Activated naive CD8-positive, alpha-beta T cell treated with anti-CD3 and anti-CD28 coated beads, Interleukin-2, amount 50 U/mL, for 24 hours (primary cell): ENCODE results near the gene MRAS.
A peak's percentile ranks its signal among the peaks of the same experiment; 100 is the strongest.
"Not testable (repeated sequence)": the region's sequence is repeated elsewhere in the genome, so short reads cannot be mapped to it uniquely, and the experiment has no call there.

ENCODE experiments used
- ATAC-seq: fragments of 150-1000 bp; cut with Tn5 transposase; one replicate; pipeline ENCODE4 v1.10.0; 2021
- DNase-seq: peaks from one replicate; pipeline ENCODE4 v3.0.0; 2021
- H3K27ac Mint-ChIP-seq: one replicate; pipeline ENCODE4 v1.8.0; 2021; ENCODE audit warnings: mild to moderate bottlenecking, mixed read lengths
- H3K27me3 Mint-ChIP-seq: one replicate; pipeline ENCODE4 v1.8.0; 2021; ENCODE audit warnings: mixed read lengths
- H3K36me3 Mint-ChIP-seq: one replicate; pipeline ENCODE4 v1.8.0; 2021; ENCODE audit warnings: low read depth, mixed read lengths
- H3K4me1 Mint-ChIP-seq: one replicate; pipeline ENCODE4 v1.8.0; 2021; ENCODE audit warnings: mixed read lengths
- H3K4me3 Mint-ChIP-seq: one replicate; pipeline ENCODE4 v1.8.0; 2021; ENCODE audit warnings: mild to moderate bottlenecking, moderate library complexity, mixed read lengths
- H3K9me3 Mint-ChIP-seq: one replicate; pipeline ENCODE4 v1.8.0; 2021; ENCODE audit warnings: mixed read lengths

The MRAS gene

DNA sequence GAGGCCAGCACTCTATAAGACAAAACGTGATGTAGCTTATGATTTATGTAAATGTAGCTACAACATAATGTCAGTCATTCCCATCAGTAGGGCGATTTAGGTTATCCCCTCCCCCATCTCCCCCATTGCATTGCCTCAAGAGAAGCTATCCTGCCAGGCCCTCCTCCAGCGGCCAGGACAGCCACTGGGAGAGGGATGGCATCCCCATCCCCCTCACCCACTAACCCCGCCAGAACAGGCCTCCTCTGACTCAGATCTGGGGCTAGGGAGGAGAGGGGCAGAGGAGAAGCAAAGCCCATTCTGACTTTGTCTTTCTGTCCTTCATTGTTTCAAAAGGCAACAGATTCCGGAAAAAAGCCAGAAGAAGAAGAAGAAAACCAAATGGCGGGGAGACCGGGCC, 53.5 kb downstream of the MRAS start:
- no peak overlapping the region for H3K27ac Mint-ChIP-seq
- no peaks in the 10 kb centered on the region for H3K36me3 Mint-ChIP-seq
- H3K4me1 Mint-ChIP-seq: no peaks in the 10 kb centered on the region
- no peak overlapping the region for H3K4me3 Mint-ChIP-seq
- DNase-seq: no peak
- no peak for ATAC-seq
- no peaks in the 10 kb centered on the region for H3K9me3 Mint-ChIP-seq
- peaks cover 2% of the 10 kb centered on the region for H3K27me3 Mint-ChIP-seq

DNA sequence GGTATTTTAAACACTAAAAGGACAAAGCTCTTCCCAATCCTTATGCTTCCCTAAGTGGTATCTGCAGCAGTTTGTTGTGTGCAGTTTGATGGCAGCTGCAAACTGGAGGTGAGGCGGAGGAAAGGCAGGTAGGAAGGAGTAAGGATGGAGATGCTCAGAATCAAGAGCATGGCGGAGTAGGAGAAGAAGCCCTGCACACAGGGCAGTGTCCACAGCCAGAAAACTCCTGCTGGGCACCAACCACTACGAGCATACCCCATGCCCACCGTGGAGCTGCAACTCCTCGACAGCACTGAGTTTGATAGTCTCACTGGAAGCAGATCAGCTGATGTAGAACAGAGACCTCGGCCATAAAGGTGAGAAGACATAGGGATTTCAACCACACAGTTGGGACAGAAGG, 55.7 kb downstream of the MRAS start:
- no peaks in the 10 kb centered on the region for H3K4me1 Mint-ChIP-seq
- H3K27me3 Mint-ChIP-seq: peaks cover 2% of the 10 kb centered on the region
- H3K4me3 Mint-ChIP-seq: no peak overlapping the region
- no peak for ATAC-seq
- no peaks in the 10 kb centered on the region for H3K9me3 Mint-ChIP-seq
- H3K36me3 Mint-ChIP-seq: no peaks in the 10 kb centered on the region
- no peak overlapping the region for H3K27ac Mint-ChIP-seq
- DNase-seq: no peak

DNA sequence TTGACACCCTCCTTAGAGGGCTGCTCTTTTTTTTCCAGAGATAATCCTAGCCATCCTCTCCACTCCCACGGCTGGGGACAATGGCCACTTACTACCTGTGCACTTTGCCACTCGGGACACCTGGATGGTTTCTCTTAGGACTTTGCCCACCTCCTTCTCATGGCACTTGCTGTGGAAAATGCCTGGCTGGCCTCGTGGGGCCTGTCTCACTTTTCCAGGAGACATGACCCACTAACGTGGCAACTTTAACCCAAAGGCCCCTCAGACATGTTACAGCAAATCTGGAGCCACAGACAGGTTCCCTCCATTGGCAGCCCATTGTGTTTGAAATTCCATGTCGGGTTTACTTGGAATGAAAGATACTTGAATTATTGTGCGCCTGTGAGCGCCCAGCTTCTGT, 56.6 kb downstream of the MRAS start:
- H3K4me3 Mint-ChIP-seq: no peak overlapping the region
- DNase-seq: no peak
- no peaks in the 10 kb centered on the region for H3K36me3 Mint-ChIP-seq
- no peak overlapping the region for H3K27ac Mint-ChIP-seq
- H3K4me1 Mint-ChIP-seq: no peaks in the 10 kb centered on the region
- H3K9me3 Mint-ChIP-seq: no peaks in the 10 kb centered on the region
- peaks cover 2% of the 10 kb centered on the region for H3K27me3 Mint-ChIP-seq
- no peak for ATAC-seq

DNA sequence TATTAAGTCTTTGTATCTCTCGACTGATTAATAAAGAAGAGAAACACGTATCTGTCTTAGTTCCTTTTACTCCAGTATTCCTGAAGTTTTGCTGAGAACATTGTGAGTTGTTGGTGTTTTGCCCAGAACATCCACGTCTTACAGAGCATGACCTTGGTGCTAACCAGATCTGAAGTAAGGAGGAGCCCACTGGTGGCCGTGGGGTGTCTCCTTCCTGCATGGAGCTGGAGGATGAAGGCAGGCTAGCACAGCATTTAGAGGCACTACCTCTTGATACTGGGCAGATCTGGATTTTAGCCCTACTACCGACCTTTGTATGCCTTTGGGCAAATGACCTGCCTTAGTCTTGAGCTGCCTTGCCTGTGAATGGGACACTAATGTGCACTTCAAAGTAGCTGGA, 57.1 kb downstream of the MRAS start:
- Mint-ChIP-seq H3K9me3 (no peaks in the 10 kb centered on the region), H3K4me3 (no peak overlapping the region), H3K36me3 (no peaks in the 10 kb centered on the region), H3K27me3 (peaks cover 2% of the 10 kb centered on the region), H3K27ac (no peak overlapping the region), H3K4me1 (no peaks in the 10 kb centered on the region)
- no peak for DNase-seq
- ATAC-seq: no peak

DNA sequence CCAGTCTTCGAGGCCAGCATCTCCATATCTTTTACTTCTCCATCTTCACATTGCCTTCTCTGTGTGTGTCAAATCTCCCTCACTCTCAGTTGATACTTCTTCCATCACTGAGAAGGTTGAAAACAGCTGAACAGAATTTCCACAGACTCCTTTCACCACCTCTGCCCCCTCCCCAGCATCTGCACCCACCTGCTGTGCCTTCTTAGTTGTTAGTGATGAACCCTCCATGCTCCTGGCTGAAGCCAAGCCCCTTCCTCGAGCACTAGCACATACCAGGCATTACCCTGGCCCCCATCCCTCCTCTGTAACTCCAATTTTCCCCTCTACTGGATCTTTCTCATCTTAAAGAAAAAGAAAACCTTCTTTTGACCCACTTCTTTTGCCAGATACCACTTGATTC, 58.2 kb downstream of the MRAS start:
- Mint-ChIP-seq H3K4me3 (no peak overlapping the region), H3K27ac (no peak overlapping the region), H3K36me3 (no peaks in the 10 kb centered on the region), H3K27me3 (peaks cover 2% of the 10 kb centered on the region), H3K9me3 (no peaks in the 10 kb centered on the region), H3K4me1 (no peaks in the 10 kb centered on the region)
- ATAC-seq (no peak), DNase-seq (no peak)

DNA sequence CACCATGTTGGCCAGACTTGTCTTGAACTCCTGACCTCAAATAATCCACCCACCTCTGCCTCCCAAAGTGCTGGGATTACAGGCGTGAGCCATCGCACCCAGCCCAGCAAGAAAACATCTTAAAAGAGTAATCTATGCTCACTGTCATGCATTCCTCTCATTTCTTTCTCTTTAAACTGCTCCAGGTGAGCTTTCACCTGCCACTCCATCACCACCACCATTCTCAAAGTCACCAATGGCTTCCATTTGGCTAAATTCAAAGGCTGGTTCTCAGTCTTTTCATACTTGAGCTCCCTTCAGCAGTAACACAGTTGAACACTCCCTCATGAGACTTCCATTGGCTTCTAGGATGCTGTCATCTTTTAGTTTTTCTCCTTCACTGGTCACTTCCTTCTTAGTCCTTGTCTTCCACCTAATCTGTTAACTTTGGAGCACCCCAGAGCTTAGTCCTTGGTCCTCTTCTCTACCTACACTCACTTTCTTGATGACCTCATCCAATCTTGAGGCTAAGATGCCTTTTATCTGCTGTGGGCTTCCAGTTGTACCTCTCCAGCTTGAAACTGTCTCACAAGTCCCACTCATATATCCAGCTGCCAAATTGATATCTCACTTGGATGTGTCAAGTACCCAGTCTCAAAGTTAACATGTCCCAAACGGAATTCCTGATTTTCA, 59.0 kb downstream of the MRAS start:
- no peak for DNase-seq
- no peak for ATAC-seq
- Mint-ChIP-seq H3K27ac (no peak overlapping the region), H3K36me3 (no peaks in the 10 kb centered on the region), H3K27me3 (peaks cover 2% of the 10 kb centered on the region), H3K4me1 (no peaks in the 10 kb centered on the region), H3K4me3 (no peak overlapping the region), H3K9me3 (no peaks in the 10 kb centered on the region)

DNA sequence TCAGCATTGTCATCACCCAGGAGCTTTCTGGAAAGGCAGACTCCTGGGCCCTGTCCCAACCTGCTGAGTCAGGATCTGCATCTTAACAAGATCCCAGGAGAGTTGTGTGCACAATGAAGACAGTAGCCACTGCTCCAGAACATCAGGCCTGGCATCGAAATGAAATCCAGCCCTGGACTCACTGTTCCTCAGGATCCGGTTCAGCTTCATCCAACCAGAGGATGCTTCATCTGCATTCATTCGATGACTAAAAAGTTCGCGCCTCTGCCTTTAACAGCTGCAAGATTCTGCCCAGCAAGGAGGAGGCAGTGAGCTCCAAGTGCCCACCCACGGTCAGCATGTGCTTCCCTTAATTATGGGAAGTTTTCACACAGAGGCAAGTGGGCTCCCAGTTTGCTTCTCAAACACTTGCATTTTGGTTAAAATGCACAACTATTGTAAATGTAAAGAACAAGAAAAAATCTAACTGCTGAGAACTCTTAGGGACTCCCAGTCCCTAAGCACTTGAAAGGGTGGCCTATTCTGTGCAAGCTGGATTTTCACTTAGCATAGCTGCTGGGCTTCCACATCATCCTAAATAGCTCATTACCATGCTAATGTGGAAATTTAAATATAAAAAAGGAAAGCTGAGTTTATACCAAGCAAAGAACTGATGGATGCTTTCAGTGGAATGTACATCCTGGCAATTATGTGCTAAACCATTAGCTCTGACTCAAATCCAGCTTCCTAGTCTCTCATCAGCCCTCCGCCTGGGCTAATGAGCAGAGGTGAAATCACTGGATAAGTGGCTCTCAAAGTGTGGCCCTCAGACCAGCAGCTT, 60.6 kb downstream of the MRAS start:
- ATAC-seq: no peak
- no peak for DNase-seq
- H3K4me3 Mint-ChIP-seq: no peak overlapping the region
- H3K36me3 Mint-ChIP-seq: no peaks in the 10 kb centered on the region
- H3K27me3 Mint-ChIP-seq: peaks cover 2% of the 10 kb centered on the region
- H3K27ac Mint-ChIP-seq: no peak overlapping the region
- H3K4me1 Mint-ChIP-seq: peaks cover 8% of the 10 kb centered on the region
- H3K9me3 Mint-ChIP-seq: no peaks in the 10 kb centered on the region

DNA sequence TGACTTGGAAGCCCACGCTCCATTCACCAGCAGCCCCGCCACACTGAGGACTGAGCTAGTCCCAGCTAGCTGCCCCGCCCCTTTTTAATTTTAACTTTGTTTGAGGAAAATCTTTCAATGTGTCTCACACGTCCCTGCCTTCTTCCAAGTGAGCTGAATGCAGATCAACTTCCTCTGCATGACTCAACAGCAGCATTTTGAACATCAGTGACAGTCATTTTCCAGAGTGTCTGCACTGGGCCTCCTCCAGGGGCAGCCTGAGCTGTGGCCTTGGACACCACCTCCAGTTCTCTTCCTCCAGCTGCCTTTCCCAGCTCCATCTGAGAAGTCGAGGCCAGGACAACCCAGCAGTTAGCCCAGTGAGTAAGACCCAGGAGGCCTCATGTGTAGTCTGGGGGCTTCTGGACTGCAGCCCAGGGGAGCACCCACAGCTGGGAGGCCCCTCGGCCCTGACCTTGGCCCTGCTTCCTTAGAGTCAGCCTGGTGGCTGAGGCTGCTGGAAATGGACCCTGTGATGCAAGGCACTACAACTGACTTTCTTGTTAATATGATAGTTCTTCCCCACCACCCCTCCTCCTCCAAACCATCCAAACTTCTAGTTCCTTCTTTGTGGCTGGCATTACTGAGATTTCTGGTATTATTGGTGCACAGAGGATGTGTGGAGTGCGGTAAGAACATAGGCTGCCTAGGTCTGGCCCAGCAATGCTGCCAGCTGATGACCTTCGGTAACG, 64.6 kb downstream of the MRAS start:
- no peaks in the 10 kb centered on the region for H3K36me3 Mint-ChIP-seq
- no peak overlapping the region for H3K27ac Mint-ChIP-seq
- ATAC-seq: peak; percentile 78
- H3K9me3 Mint-ChIP-seq: no peaks in the 10 kb centered on the region
- peaks cover 8% of the 10 kb centered on the region for H3K4me1 Mint-ChIP-seq
- H3K4me3 Mint-ChIP-seq: no peak overlapping the region
- H3K27me3 Mint-ChIP-seq: peaks cover 15% of the 10 kb centered on the region
- DNase-seq: peak; percentile 4

DNA sequence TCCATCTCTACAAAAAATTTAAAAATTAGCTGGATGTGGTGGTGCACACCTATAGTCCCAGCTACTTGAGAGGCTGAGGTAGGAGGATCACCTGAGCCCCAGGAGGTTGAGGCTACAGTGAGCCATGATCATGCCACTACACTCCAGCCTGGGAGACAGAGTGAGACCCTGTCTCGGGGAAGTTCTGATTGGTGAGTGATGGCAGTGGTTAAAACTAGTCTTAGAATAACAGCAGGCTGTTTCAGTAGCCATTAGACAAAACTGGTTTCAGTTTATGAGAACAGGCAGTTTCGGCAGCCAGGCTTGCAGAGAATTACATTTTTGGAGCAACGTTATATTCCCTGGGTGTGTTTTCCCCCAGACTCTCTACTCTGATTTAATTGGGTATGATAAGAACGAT, 67.9 kb downstream of the MRAS start:
- H3K9me3 Mint-ChIP-seq, H3K36me3 Mint-ChIP-seq, H3K4me3 Mint-ChIP-seq, DNase-seq, H3K4me1 Mint-ChIP-seq, H3K27ac Mint-ChIP-seq, ATAC-seq: not testable (repeated sequence)
- peaks cover 20% of the 10 kb centered on the region for H3K27me3 Mint-ChIP-seq

DNA sequence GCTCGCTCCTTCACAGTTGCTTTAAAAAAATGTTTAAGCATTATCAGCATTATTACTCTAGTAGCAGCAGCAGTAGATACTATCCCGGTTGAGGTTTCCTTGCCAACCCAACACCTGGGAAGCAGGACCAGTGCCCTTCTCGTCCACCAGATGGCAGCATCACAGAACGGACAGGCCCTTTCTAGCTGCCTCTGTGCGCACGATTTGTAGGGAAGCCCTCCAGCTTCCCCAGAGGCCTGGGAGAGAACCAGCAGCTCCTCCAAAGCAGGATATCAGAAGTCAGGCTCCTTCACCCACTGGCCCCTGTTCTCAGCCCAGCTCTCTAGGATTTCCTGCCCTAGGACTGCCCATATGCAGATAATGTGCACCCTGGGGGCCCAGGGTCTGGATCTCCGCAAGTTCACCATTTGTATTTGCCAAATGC, 69.2 kb downstream of the MRAS start:
- Mint-ChIP-seq H3K4me1 (peaks cover 8% of the 10 kb centered on the region), H3K9me3 (no peaks in the 10 kb centered on the region), H3K27me3 (peaks cover 20% of the 10 kb centered on the region), H3K27ac (no peak overlapping the region), H3K36me3 (no peaks in the 10 kb centered on the region), H3K4me3 (no peak overlapping the region)
- DNase-seq: peak; percentile 69
- peak; percentile 75 for ATAC-seq

DNA sequence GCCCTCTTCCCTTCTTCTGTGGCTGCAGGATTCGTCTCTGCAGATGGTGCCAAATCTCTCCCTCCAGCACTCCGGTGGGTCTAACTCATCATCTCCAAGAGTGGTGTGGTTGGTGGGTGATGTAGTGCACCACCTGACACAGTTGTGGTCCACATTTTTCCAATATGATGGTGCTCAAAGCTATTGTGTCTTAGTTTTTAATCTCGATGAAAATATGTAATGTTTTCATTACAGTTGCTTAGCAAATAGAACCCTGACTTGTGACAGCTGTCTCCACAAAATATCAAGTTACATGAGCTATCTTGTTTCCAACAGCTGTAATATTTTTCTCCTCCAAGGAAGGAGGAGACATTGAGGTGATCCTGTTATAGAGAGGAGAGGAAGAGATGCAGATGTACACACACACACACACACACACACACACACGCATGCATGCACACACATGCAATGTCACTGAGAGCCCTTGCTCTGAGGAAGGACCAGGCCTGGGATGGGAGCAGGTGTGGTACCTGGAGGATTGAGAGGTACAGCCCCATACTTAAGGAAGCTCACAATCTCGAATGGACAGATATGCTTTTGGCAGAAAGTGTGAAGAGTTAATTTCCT, 70.3 kb downstream of the MRAS start:
- no peaks in the 10 kb centered on the region for H3K36me3 Mint-ChIP-seq
- DNase-seq (no peak), ATAC-seq (no peak)
- no peaks in the 10 kb centered on the region for H3K9me3 Mint-ChIP-seq
- H3K27ac Mint-ChIP-seq: no peak overlapping the region
- H3K27me3 Mint-ChIP-seq: peaks cover 20% of the 10 kb centered on the region
- no peak overlapping the region for H3K4me3 Mint-ChIP-seq
- no peaks in the 10 kb centered on the region for H3K4me1 Mint-ChIP-seq

DNA sequence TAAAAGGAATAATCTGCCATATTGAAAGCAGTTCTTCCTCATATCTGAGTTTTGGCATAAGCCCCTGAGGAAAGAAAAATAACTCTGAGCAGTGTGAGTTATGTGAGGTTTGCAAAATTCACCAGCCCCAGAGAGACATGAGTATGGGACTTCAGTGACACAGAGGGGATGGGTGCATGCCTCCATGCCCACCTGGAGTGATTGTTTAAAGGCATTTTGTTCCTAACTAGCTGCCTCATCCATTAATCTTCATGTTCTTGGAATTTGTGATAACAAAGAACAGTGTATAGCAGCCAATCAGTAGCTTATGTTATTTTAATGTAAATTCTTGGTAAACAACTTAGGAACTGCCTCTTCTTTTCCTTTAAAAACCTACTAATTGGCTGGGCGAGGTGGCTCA, 74.9 kb downstream of the MRAS start:
- Mint-ChIP-seq H3K4me1 (no peaks in the 10 kb centered on the region), H3K4me3 (no peak overlapping the region), H3K27me3 (peaks cover 4% of the 10 kb centered on the region), H3K27ac (no peak overlapping the region), H3K9me3 (no peaks in the 10 kb centered on the region), H3K36me3 (no peaks in the 10 kb centered on the region)
- ATAC-seq: no peak
- DNase-seq: no peak

DNA sequence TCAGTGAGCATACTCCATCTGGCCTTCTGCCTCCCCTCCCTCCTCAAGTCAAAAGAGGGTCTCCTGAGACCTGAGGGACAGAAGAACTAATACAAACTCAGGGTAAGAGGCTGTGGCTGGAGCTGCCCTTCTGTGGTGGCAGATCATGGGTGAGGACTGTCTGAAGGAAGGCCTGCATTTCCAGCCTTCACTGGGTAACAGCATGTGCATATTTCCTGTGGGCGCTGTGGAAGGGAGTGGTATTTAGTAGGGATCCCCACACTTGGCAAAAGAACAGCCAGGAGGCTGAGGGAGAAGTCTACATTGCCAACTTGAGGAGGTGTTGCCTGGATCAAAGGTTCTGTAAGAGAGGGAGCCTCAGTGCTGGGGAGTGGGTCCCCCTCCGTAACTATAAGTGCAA, 75.9 kb downstream of the MRAS start:
- Mint-ChIP-seq H3K4me1 (no peaks in the 10 kb centered on the region), H3K27me3 (peaks cover 2% of the 10 kb centered on the region), H3K4me3 (no peak overlapping the region), H3K9me3 (no peaks in the 10 kb centered on the region), H3K27ac (no peak overlapping the region), H3K36me3 (no peaks in the 10 kb centered on the region)
- ATAC-seq: no peak
- DNase-seq: no peak

DNA sequence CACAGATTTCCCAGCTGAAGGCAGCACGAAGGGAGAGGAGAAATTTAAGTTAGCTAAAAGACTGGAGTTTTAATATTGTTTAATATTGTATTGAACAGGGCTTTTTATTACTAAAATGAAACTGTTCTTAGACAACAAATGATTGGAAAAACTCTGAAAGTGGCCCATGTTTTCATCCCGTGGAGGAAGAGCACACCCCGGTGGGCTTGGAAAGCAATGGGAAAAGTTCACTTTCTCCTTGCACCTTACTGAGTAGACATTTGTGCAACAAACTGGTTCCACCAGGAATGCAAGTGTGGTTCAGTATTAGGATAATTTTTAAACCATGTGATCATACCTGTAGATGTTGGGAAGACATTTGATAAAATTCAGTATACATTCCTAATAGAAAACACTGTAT, 77.8 kb downstream of the MRAS start:
- no peaks in the 10 kb centered on the region for H3K4me1 Mint-ChIP-seq
- H3K4me3 Mint-ChIP-seq: no peak overlapping the region
- H3K27ac Mint-ChIP-seq: no peak overlapping the region
- no peak for ATAC-seq
- H3K9me3 Mint-ChIP-seq: no peaks in the 10 kb centered on the region
- no peak for DNase-seq
- H3K27me3 Mint-ChIP-seq: peaks cover 2% of the 10 kb centered on the region
- no peaks in the 10 kb centered on the region for H3K36me3 Mint-ChIP-seq

DNA sequence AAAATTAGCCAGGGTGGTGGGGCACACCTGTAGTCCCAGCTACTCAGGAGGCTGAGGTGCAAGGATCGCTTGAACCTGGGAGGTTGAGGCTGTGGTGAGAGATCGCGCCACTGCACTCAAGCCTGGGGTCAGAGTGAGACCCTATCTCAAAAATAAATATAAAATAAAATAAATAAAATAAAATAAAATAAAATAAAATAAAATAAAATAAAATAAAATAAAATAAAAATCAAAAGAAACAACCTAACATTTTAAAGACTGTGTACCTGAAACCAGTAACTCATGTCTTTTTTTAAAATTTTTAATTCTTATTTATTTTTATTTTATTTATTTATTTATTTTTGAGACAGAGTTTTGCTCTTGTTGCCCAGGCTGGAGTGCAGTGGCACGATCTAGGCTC, 78.4 kb downstream of the MRAS start:
- not testable (repeated sequence) for DNase-seq, H3K9me3 Mint-ChIP-seq, H3K4me3 Mint-ChIP-seq, H3K27me3 Mint-ChIP-seq, ATAC-seq, H3K36me3 Mint-ChIP-seq, H3K27ac Mint-ChIP-seq, H3K4me1 Mint-ChIP-seq
